Kidney (tissue), 14 donors: ENCODE measurements around the gene SGSM2. TPM values are rescaled to one million over a fixed set of nuclear protein-coding genes. Genes with fewer than 3 reads are reported as not detected.

Experiments used
- DNase-seq, 5 donors: peaks; one replicate each; pipeline ENCODE4 v3.0.0-alpha.2; 2013 to 2020
- FAIRE-seq: peaks from 2 replicates; lab custom pipeline; 2012; peaks lifted over from hg19 to GRCh38; lab: Jason Lieb, UNC
- H3K27ac ChIP-seq, 2 donors: one replicate each; pipeline ENCODE4 v1.7.0; 2013; ENCODE audit warnings: low read depth in 2 of 2, low read length in 2 of 2, inconsistent platforms in 1 of 2
- H3K27me3 ChIP-seq: one replicate; pipeline ENCODE4 v1.7.1; 2013; ENCODE audit warnings: low read length, inconsistent platforms; ENCODE audit not compliant: control insufficient read depth, insufficient read depth
- H3K36me3 ChIP-seq, 3 donors: one replicate each; pipeline versions ENCODE4 v1.7.0 to v1.7.1; 2013; ENCODE audit warnings: low read length in 3 of 3, control low read depth in 1 of 3, inconsistent platforms in 1 of 3; ENCODE audit not compliant: insufficient read depth in 3 of 3, control insufficient read depth in 2 of 3
- H3K4me1 ChIP-seq, 3 donors: one replicate each; pipeline versions ENCODE4 v1.7.0 to v1.7.1; 2013; ENCODE audit warnings: low read length in 3 of 3, inconsistent platforms in 1 of 3, low read depth in 1 of 3; ENCODE audit not compliant: control insufficient read depth in 2 of 3, insufficient read depth in 2 of 3
- H3K4me3 ChIP-seq, 3 donors: one replicate each; pipeline versions ENCODE4 v1.7.0 to v1.8.1; 2013; ENCODE audit warnings: low read length in 3 of 3, control low read depth in 1 of 3, inconsistent platforms in 1 of 3
- H3K9ac ChIP-seq, 3 donors: one replicate each; pipeline versions ENCODE4 v1.7.0 to v1.7.1; 2013; ENCODE audit warnings: low read length in 3 of 3, control low read depth in 1 of 3, inconsistent platforms in 1 of 3
- H3K9me3 ChIP-seq, 3 donors: one replicate each; pipeline versions ENCODE4 v1.7.0 to v1.7.1; 2013; ENCODE audit warnings: low read length in 3 of 3, control low read depth in 1 of 3, inconsistent platforms in 1 of 3; ENCODE audit not compliant: control insufficient read depth in 2 of 3, insufficient read depth in 1 of 3
- CTCF ChIP-seq: IDR thresholded peaks from 3 replicates; pipeline ENCODE4 v1.5.1; 2012; ENCODE audit warnings: mild to moderate bottlenecking, moderate library complexity, borderline replicate concordance; ENCODE audit not compliant: insufficient read depth; ENCODE audit errors: extremely low read depth
- intact Hi-C: fragments of 100-400 bp; cut with DNase I; formaldehyde crosslinking; loops from one replicate; pipeline ENCODE4 v1.11.1; 2022
- polyA plus RNA-seq: library from polyadenylated mRNA; stranded (reverse); fragments of 350-450 nt; fragmentation: Illumina TruSeq; extraction: RNeasy Lipid Tissue Mini Kit (QIAGEN cat#74804); gene quantifications from one replicate; pipeline ENCODE4 v1.2.3, GENCODE V29; 2014; ENCODE audit warnings: low read depth, low replicate concordance; ENCODE audit not compliant: insufficient read depth
- total RNA-seq: library from RNA; stranded (reverse); fragmentation: NEBNext Ultra II Directional; extraction: Animal tissue kit (Norgen Biotek cat#: 25700); gene quantifications from one replicate; pipeline ENCODE4 v1.2.1, GENCODE V29; 2021
- donor health status: control.
- donor health status: control.
- donor health status: control.
- donor health status: control.
- donor health status: control.
- donor health status: DM: yes; HTN: yes; CAD: no.
- donor health status: Normal renal cell carcinoma (clear cell type).

The SGSM2 gene
- total and polyA plus RNA-seq, 2 donors from 2014 or later = 33.7 to 58.0 TPM

DNA sequence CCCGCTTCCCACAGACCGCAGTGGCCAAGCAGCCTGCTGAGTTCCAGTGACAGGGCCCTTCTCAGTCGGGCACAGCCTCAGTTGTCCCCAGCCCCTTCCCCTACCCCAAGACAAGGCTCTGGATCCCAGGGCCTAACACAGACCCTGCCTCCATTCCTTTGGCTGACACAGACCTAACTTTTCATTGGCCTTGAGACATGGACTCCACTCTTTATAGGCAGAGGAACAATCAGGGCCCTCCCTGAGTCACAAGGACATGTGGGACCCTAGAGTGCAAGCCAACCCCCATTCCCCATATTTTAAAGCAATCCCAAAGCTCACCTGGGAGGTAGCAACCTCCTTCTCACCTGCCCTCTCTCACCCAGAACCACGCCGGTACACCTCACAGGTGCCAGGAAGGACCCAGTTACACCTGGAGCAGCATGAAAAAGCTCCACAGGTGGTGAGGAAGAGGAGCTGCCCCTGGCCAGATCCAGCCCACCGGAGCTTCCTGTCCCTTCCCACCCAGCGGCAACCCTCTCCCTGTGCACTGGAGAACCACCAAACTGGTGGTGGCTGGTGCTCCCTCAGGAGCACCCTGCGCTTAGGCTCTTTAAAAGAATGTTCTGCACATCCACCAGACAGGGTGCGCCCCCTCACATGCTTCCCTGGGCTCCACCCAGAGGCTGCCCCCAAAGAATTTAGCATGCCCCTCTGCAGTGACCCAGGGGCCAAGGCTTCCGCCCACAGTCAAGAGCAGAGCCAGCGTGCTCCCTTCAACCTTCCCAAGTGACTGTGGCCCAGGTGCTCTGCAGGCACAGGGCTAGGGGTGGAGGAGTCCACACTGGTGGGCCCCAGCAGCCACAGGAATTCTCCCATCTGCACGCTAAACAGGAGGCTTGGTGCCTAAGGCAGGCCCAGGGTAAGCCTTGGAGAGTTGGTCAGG, 60.2 kb downstream of the SGSM2 start:
- H3K9me3 ChIP-seq = no peaks in the 10 kb centered on the region
- FAIRE-seq = no peak
- H3K4me1 ChIP-seq = peaks cover 9 to 44% (median 43%) of the 10 kb centered on the region in 3 donors
- peak overlapping the region; percentile 97 to 100 for H3K27ac ChIP-seq
- TF ChIP-seq CTCF = no peak
- no peaks in the 10 kb centered on the region for H3K36me3 ChIP-seq
- peak overlapping the region in 1 of 3 donors; percentile 46 for H3K4me3 ChIP-seq
- no peaks in the 10 kb centered on the region for H3K27me3 ChIP-seq
- intact Hi-C loops = no loop called here
- DNase-seq = peak in 2 of 5 donors; percentile 65 to 74
- H3K9ac ChIP-seq = peak overlapping the region in 1 of 3 donors; percentile 65

- Histone ChIP-seq H3K4me3 (peak overlapping the region in 2 of 3 donors; percentile 46 to 53), H3K27ac (peak overlapping the region; percentile 97 to 100), H3K9ac (peak overlapping the region; percentile 1 to 65 (median 8)), H3K36me3 (no peaks in the 10 kb centered on the region), H3K4me1 (peaks cover 9 to 48% (median 44%) of the 10 kb centered on the region in 3 donors), H3K9me3 (no peaks in the 10 kb centered on the region), H3K27me3 (no peaks in the 10 kb centered on the region)
- TF ChIP-seq CTCF = no peak
- FAIRE-seq = no peak
- intact Hi-C loops = no loop called here
- peak in 1 of 5 donors; percentile 54 for DNase-seq
Measured at GRCh38 chr17:2398182-2398581, 60.9 kb downstream of the SGSM2 start.

- Histone ChIP-seq H3K4me3 (peak overlapping the region; percentile 75 to 98 (median 80)), H3K36me3 (no peaks in the 10 kb centered on the region), H3K9me3 (no peaks in the 10 kb centered on the region), H3K9ac (peak overlapping the region; percentile 55 to 86 (median 81)), H3K27me3 (no peaks in the 10 kb centered on the region), H3K27ac (peak overlapping the region; percentile 99 to 100), H3K4me1 (peaks cover 9 to 48% (median 44%) of the 10 kb centered on the region in 3 donors)
- peak; percentile 61 to 91 (median 86) for DNase-seq
- FAIRE-seq = no peak
- no peak for TF ChIP-seq CTCF
- intact Hi-C loops = no loop called here
Measured at GRCh38 chr17:2398655-2399571, 61.6 kb downstream of the SGSM2 start.
